Activated T-cell treated with anti-CD3 and anti-CD28 coated beads, Interleukin-2, amount 50 U/mL, for 24 hours (primary cell): Measurements from ENCODE around the gene ERAL1.
A peak's percentile ranks its signal among the peaks of the same experiment; 100 is the strongest.
"Not testable (repeated sequence)": the region's sequence is repeated elsewhere in the genome, so short reads cannot be mapped to it uniquely, and the experiment has no call there.

Experiments
- DNase-seq: peaks from one replicate; pipeline ENCODE4 v3.0.0-alpha.2; 2020
- H3K27ac Mint-ChIP-seq: 2 replicates; pipeline ENCODE4 v1.8.0; 2020; ENCODE audit warnings: mild to moderate bottlenecking, mixed read lengths
- H3K27me3 Mint-ChIP-seq: 2 replicates; pipeline ENCODE4 v1.8.0; 2020; ENCODE audit warnings: mixed read lengths
- H3K36me3 Mint-ChIP-seq: 2 replicates; pipeline ENCODE4 v1.8.0; 2020; ENCODE audit warnings: low read depth, mixed read lengths
- H3K4me1 Mint-ChIP-seq: 2 replicates; pipeline ENCODE4 v1.8.0; 2020; ENCODE audit warnings: low read depth, mixed read lengths
- H3K4me3 Mint-ChIP-seq: 2 replicates; pipeline ENCODE4 v1.8.0; 2020; ENCODE audit warnings: mild to moderate bottlenecking, moderate library complexity, mixed read lengths
- H3K9me3 Mint-ChIP-seq: 2 replicates; pipeline ENCODE4 v1.8.0; 2020; ENCODE audit warnings: mixed read lengths

Gene ERAL1

GRCh38 chr17:28895794-28896447 lies 41.1 kb downstream of the ERAL1 start:
- Mint-ChIP-seq H3K27ac (peak overlapping the region; percentile 96), H3K27me3 (no peaks in the 10 kb centered on the region), H3K36me3 (peaks cover 70% of the 10 kb centered on the region), H3K4me1 (peaks cover 78% of the 10 kb centered on the region), H3K9me3 (no peaks in the 10 kb centered on the region), H3K4me3 (peak overlapping the region; percentile 95)
- no peak for DNase-seq

GRCh38 chr17:28896491-28896883 lies 41.7 kb downstream of the ERAL1 start:
- H3K27ac Mint-ChIP-seq, result peak overlapping the region; percentile 96
- peak overlapping the region; percentile 95 for H3K4me3 Mint-ChIP-seq
- peaks cover 65% of the 10 kb centered on the region for H3K36me3 Mint-ChIP-seq
- no peak for DNase-seq
- no peaks in the 10 kb centered on the region for H3K27me3 Mint-ChIP-seq
- H3K9me3 Mint-ChIP-seq, result no peaks in the 10 kb centered on the region
- H3K4me1 Mint-ChIP-seq, result peaks cover 76% of the 10 kb centered on the region

- Mint-ChIP-seq H3K9me3 (no peaks in the 10 kb centered on the region), H3K27ac (peak within 1 kb of the TSS; percentile 96), H3K4me3 (peak within 1 kb of the TSS; percentile 95), H3K27me3 (no peaks in the 10 kb centered on the region), H3K36me3 (peaks cover 65% of the 10 kb centered on the region), H3K4me1 (peaks cover 76% of the 10 kb centered on the region)
- peak; percentile 82 for DNase-seq
Observed at GRCh38 chr17:28896884-28897768, 42.3 kb downstream of the ERAL1 start, which contains the start of gene FLOT2. FLOT2 (minus strand) TSS chr17:28897733; CDS start chr17:28897574, 159 bp downstream.

GRCh38 chr17:28897769-28898526 lies 43.1 kb downstream of the ERAL1 start:
- Mint-ChIP-seq H3K36me3 (peaks cover 64% of the 10 kb centered on the region), H3K4me3 (peak overlapping the region; percentile 95), H3K27me3 (no peaks in the 10 kb centered on the region), H3K9me3 (no peaks in the 10 kb centered on the region), H3K27ac (peak overlapping the region; percentile 96), H3K4me1 (peaks cover 71% of the 10 kb centered on the region)
- no peak for DNase-seq

- H3K27me3 Mint-ChIP-seq, result no peaks in the 10 kb centered on the region
- H3K4me1 Mint-ChIP-seq, result peaks cover 70% of the 10 kb centered on the region
- H3K4me3 Mint-ChIP-seq, result peak overlapping the region; percentile 95
- H3K36me3 Mint-ChIP-seq, result peaks cover 59% of the 10 kb centered on the region
- H3K27ac Mint-ChIP-seq, result peak overlapping the region; percentile 96
- no peaks in the 10 kb centered on the region for H3K9me3 Mint-ChIP-seq
- no peak for DNase-seq
Observed at GRCh38 chr17:28898527-28898955, 43.7 kb downstream of the ERAL1 start.

- H3K36me3 Mint-ChIP-seq, result peaks cover 58% of the 10 kb centered on the region
- H3K27me3 Mint-ChIP-seq, result no peaks in the 10 kb centered on the region
- peak overlapping the region; percentile 66 for H3K27ac Mint-ChIP-seq
- DNase-seq, result no peak
- peaks cover 62% of the 10 kb centered on the region for H3K4me1 Mint-ChIP-seq
- H3K4me3 Mint-ChIP-seq, result peak overlapping the region; percentile 1
- no peaks in the 10 kb centered on the region for H3K9me3 Mint-ChIP-seq
Observed at GRCh38 chr17:28899212-28899815, 44.5 kb downstream of the ERAL1 start.

- H3K36me3 Mint-ChIP-seq, result peaks cover 65% of the 10 kb centered on the region
- no peaks in the 10 kb centered on the region for H3K27me3 Mint-ChIP-seq
- DNase-seq, result no peak
- H3K4me3 Mint-ChIP-seq, result peak overlapping the region; percentile 87
- H3K27ac Mint-ChIP-seq, result peak overlapping the region; percentile 91
- H3K4me1 Mint-ChIP-seq, result peaks cover 53% of the 10 kb centered on the region
- no peaks in the 10 kb centered on the region for H3K9me3 Mint-ChIP-seq
Observed at GRCh38 chr17:28900986-28901726, 46.3 kb downstream of the ERAL1 start.

- H3K36me3 Mint-ChIP-seq, result peaks cover 65% of the 10 kb centered on the region
Observed at GRCh38 chr17:28901866-28902818, 47.3 kb downstream of the ERAL1 start.

GRCh38 chr17:28902819-28903545 lies 48.2 kb downstream of the ERAL1 start, which contains the start of gene DHRS13:
DHRS13 (minus strand) TSS chr17:28903079; CDS start chr17:28902944, 135 bp downstream.
- Mint-ChIP-seq H3K27ac (peak within 1 kb of the TSS; percentile 91), H3K27me3 (no peaks in the 10 kb centered on the region)

More at GRCh38 chr17:28901866-28902818, 47.3 kb downstream of the ERAL1 start:
- peaks cover 45% of the 10 kb centered on the region for H3K4me1 Mint-ChIP-seq
- peak overlapping the region; percentile 87 for H3K4me3 Mint-ChIP-seq
- H3K9me3 Mint-ChIP-seq, result no peaks in the 10 kb centered on the region
- peak overlapping the region; percentile 91 for H3K27ac Mint-ChIP-seq
- H3K27me3 Mint-ChIP-seq, result no peaks in the 10 kb centered on the region
- DNase-seq, result no peak

GRCh38 chr17:28903546-28903841 lies 48.7 kb downstream of the ERAL1 start:
- Mint-ChIP-seq H3K27ac (peak overlapping the region; percentile 22), H3K4me1 (peaks cover 37% of the 10 kb centered on the region), H3K36me3 (peaks cover 69% of the 10 kb centered on the region), H3K4me3 (peak overlapping the region; percentile 39)
- H3K9me3 Mint-ChIP-seq, DNase-seq, H3K27me3 Mint-ChIP-seq: not testable (repeated sequence)

More at GRCh38 chr17:28902819-28903545, 48.2 kb downstream of the ERAL1 start, which contains the start of gene DHRS13:
- Mint-ChIP-seq H3K9me3 (no peaks in the 10 kb centered on the region), H3K4me3 (peak within 1 kb of the TSS; percentile 87), H3K36me3 (peaks cover 69% of the 10 kb centered on the region), H3K4me1 (peaks cover 41% of the 10 kb centered on the region)
- DNase-seq, result peak; percentile 95

- Mint-ChIP-seq H3K4me3 (no peak overlapping the region), H3K27me3 (no peaks in the 10 kb centered on the region), H3K36me3 (peaks cover 69% of the 10 kb centered on the region), H3K4me1 (peaks cover 26% of the 10 kb centered on the region), H3K27ac (peak overlapping the region; percentile 1), H3K9me3 (no peaks in the 10 kb centered on the region)
- DNase-seq, result no peak
Observed at GRCh38 chr17:28904800-28905199, 50.0 kb downstream of the ERAL1 start.

GRCh38 chr17:28906276-28906675 lies 51.5 kb downstream of the ERAL1 start:
- Mint-ChIP-seq H3K36me3 (peaks cover 74% of the 10 kb centered on the region), H3K27me3 (no peaks in the 10 kb centered on the region), H3K4me3 (no peak overlapping the region), H3K9me3 (no peaks in the 10 kb centered on the region), H3K27ac (peak overlapping the region; percentile 78), H3K4me1 (peaks cover 16% of the 10 kb centered on the region)
- no peak for DNase-seq
